Naive thymus-derived CD4-positive, alpha-beta T cell (primary cell): Measurements from ENCODE around the gene CLSTN1. TPM values are rescaled to one million over a fixed set of nuclear protein-coding genes. Genes with fewer than 3 reads are reported as not detected.

Experiments
- ATAC-seq: fragments of 150-1000 bp; cut with Tn5 transposase; 2 replicates; pipeline ENCODE4 v1.10.0; 2021; ENCODE audit warnings: mild to moderate bottlenecking, moderate library complexity
- CTCF ChIA-PET: fragments of 350-600 bp; sonication (Branson Sonifier 250); formaldehyde crosslinking; loops from one replicate; lab custom pipeline; 2021; ENCODE audit warnings: antibody characterized with exemption; lab: Charles Lee
- POLR2A ChIA-PET: fragments of 350-600 bp; sonication (Branson Sonifier 250); formaldehyde crosslinking; loops from one replicate; lab custom pipeline; 2021; ENCODE audit warnings: antibody characterized with exemption, inconsistent platforms; lab: Charles Lee
- DNase-seq, 9 donors: peaks; one replicate each; pipeline versions ENCODE4 v3.0.0 to v3.0.0-alpha.2; 2020 to 2022; ENCODE audit warnings: mixed read lengths in 1 of 9
- H3K27ac ChIP-seq: one replicate; pipeline ENCODE4 v1.7.0; 2013; ENCODE audit warnings: mild to moderate bottlenecking, low read depth, low read length, moderate library complexity
- H3K27me3 ChIP-seq, 2 donors: one replicate each; pipeline ENCODE4 v1.7.0; 2013; ENCODE audit warnings: low read length in 2 of 2, mild to moderate bottlenecking in 2 of 2, moderate library complexity in 2 of 2; ENCODE audit not compliant: control insufficient read depth in 2 of 2, insufficient read depth in 2 of 2
- H3K36me3 ChIP-seq, 3 experiments: 1 replicate in 2 of 3; 2 replicates in 1 of 3; pipeline ENCODE4 v1.7.0; 2013; ENCODE audit warnings: low read length in 3 of 3, mild to moderate bottlenecking in 3 of 3, moderate library complexity in 1 of 3; ENCODE audit not compliant: insufficient read depth in 3 of 3, control insufficient read depth in 2 of 3
- H3K4me1 ChIP-seq, 2 donors: one replicate each; pipeline ENCODE4 v1.7.0; 2013; ENCODE audit warnings: low read length in 2 of 2, mild to moderate bottlenecking in 2 of 2, moderate library complexity in 1 of 2; ENCODE audit not compliant: control insufficient read depth in 2 of 2, insufficient read depth in 2 of 2
- H3K4me3 ChIP-seq: 2 replicates; pipeline ENCODE4 v1.7.0; 2013; ENCODE audit warnings: mild to moderate bottlenecking, low read length
- H3K9me3 ChIP-seq, 3 experiments: 1 replicate in 2 of 3; 2 replicates in 1 of 3; pipeline ENCODE4 v1.7.0; 2013; ENCODE audit warnings: low read length in 3 of 3; ENCODE audit not compliant: control insufficient read depth in 2 of 3
- H3K27ac Mint-ChIP-seq, 9 donors: one replicate each; pipeline ENCODE4 v1.8.0; 2020 to 2022; ENCODE audit warnings: mixed read lengths in 9 of 9, mild to moderate bottlenecking in 8 of 9, moderate library complexity in 5 of 9, inconsistent platforms in 2 of 9
- H3K27me3 Mint-ChIP-seq, 5 donors: one replicate each; pipeline ENCODE4 v1.8.0; 2021 to 2022; ENCODE audit warnings: mixed read lengths in 5 of 5, mild to moderate bottlenecking in 1 of 5
- H3K36me3 Mint-ChIP-seq, 5 donors: one replicate each; pipeline ENCODE4 v1.8.0; 2020 to 2022; ENCODE audit warnings: mixed read lengths in 5 of 5, mild to moderate bottlenecking in 3 of 5, inconsistent platforms in 1 of 5
- H3K4me1 Mint-ChIP-seq, 7 donors: one replicate each; pipeline ENCODE4 v1.8.0; 2020 to 2022; ENCODE audit warnings: mixed read lengths in 7 of 7, mild to moderate bottlenecking in 3 of 7, inconsistent platforms in 1 of 7
- H3K4me3 Mint-ChIP-seq, 10 donors: one replicate each; pipeline ENCODE4 v1.8.0; 2020 to 2022; ENCODE audit warnings: mild to moderate bottlenecking in 10 of 10, mixed read lengths in 10 of 10, moderate library complexity in 6 of 10, inconsistent platforms in 2 of 10
- H3K9me3 Mint-ChIP-seq, 11 donors: one replicate each; pipeline ENCODE4 v1.8.0; 2020 to 2022; ENCODE audit warnings: mixed read lengths in 11 of 11, mild to moderate bottlenecking in 4 of 11, inconsistent platforms in 1 of 11, moderate library complexity in 1 of 11
- intact Hi-C, 2 donors: fragments of 100-400 bp; cut with micrococcal nuclease; formaldehyde crosslinking; loops; one replicate each; pipeline ENCODE4 v1.15.1; 2023
- polyA plus RNA-seq, 2 donors: library from polyadenylated mRNA; unstranded; fragments of 300-500 nt; fragmentation: Illumina TruSeq; gene quantifications; one replicate each; pipeline ENCODE4 v1.2.3, GENCODE V29; 2021
- total RNA-seq, 6 experiments: library from RNA in 5 of 6; stranded (reverse) in 5 of 6; gene quantifications; 1 replicate in 5 of 6; 2 replicates in 1 of 6; pipeline ENCODE4 v1.2.3 and lab custom pipeline; 2021 to 2026

CLSTN1 gene
- total and polyA plus RNA-seq, 7 experiments from 2014 or later = 16.9 to 116 (median 78.3) TPM

GRCh38 chr1:9684801-9685200, 139.0 kb downstream of the CLSTN1 start:
- no peak for ATAC-seq
- H3K4me1 ChIP-seq = peaks cover 46 to 55% of the 10 kb centered on the region in 2 donors
- Mint-ChIP-seq H3K4me1 (peaks cover 30 to 82% (median 59%) of the 10 kb centered on the region in 7 donors), H3K27me3 (no peaks in the 10 kb centered on the region), H3K4me3 (peak overlapping the region in 7 of 10 donors; percentile 16 to 52 (median 42)), H3K27ac (peak overlapping the region in 8 of 9 donors; percentile 17 to 89 (median 53)), H3K9me3 (no peaks in the 10 kb centered on the region), H3K36me3 (peaks cover 0 to 16% (median 5%) of the 10 kb centered on the region in 5 donors)
- POLR2A ChIA-PET = interaction anchor here (0.7 to 9.8 kb wide), 5 partner anchors 17 to 56 kb away, joined by 3 to 120 read pairs (median 4); no protein-coding TSS in a partner anchor
- intact Hi-C loops = loop anchor here in 1 of 2 donors (5.0 kb wide), 1 partner anchor 42 kb away; no protein-coding TSS in a partner anchor
- H3K36me3 ChIP-seq = peaks cover 0 to 19% (median 0%) of the 10 kb centered on the region in 3 experiments
- H3K4me3 ChIP-seq = no peak overlapping the region
- peak overlapping the region; percentile 53 for H3K27ac ChIP-seq
- H3K9me3 ChIP-seq = no peaks in the 10 kb centered on the region
- no peak for DNase-seq
- CTCF ChIA-PET = no interaction called here
- H3K27me3 ChIP-seq = no peaks in the 10 kb centered on the region

GRCh38 chr1:9680828-9681227, 142.9 kb downstream of the CLSTN1 start:
- Mint-ChIP-seq H3K4me3 (peak overlapping the region in 4 of 10 donors; percentile 26 to 53 (median 46)), H3K9me3 (peaks cover 0 to 3% (median 0%) of the 10 kb centered on the region in 11 donors), H3K36me3 (peaks cover 3 to 31% (median 21%) of the 10 kb centered on the region in 5 donors), H3K4me1 (peaks cover 44 to 90% (median 62%) of the 10 kb centered on the region in 7 donors), H3K27me3 (no peaks in the 10 kb centered on the region), H3K27ac (peak overlapping the region in 8 of 9 donors; percentile 13 to 93 (median 66))
- DNase-seq = no peak
- intact Hi-C loops = no loop called here
- ATAC-seq = no peak
- Histone ChIP-seq H3K9me3 (no peaks in the 10 kb centered on the region), H3K27me3 (no peaks in the 10 kb centered on the region), H3K4me3 (no peak overlapping the region), H3K27ac (peak overlapping the region; percentile 51), H3K4me1 (peaks cover 35 to 50% of the 10 kb centered on the region in 2 donors), H3K36me3 (peaks cover 0 to 45% (median 4%) of the 10 kb centered on the region in 3 experiments)
- ChIA-PET POLR2A (interaction anchor here (0.6 to 3.7 kb wide), 8 partner anchors 16 to 1517 kb away, joined by 3 to 19 read pairs (median 4); no protein-coding TSS in a partner anchor), CTCF (interaction anchor here (0.8 to 1.3 kb wide), 2 partner anchors 27 to 64 kb away, joined by 3 to 6 read pairs; no protein-coding TSS in a partner anchor)

- ChIA-PET CTCF (interaction anchor here (0.8 kb wide), 2 partner anchors 33 to 50 kb away, joined by 3 read pairs; no protein-coding TSS in a partner anchor), POLR2A (interaction anchor here (0.7 to 3.7 kb wide), 5 partner anchors 20 to 50 kb away, joined by 3 to 19 read pairs (median 3); no protein-coding TSS in a partner anchor)
- intact Hi-C loops = no loop called here
- H3K4me3 Mint-ChIP-seq = peak overlapping the region in 3 of 10 donors; percentile 22 to 46 (median 26)
- H3K27ac Mint-ChIP-seq = peak overlapping the region in 5 of 9 donors; percentile 13 to 86 (median 65)
- peaks cover 41 to 89% (median 58%) of the 10 kb centered on the region in 7 donors for H3K4me1 Mint-ChIP-seq
- H3K4me3 ChIP-seq = no peak overlapping the region
- peak overlapping the region; percentile 51 for H3K27ac ChIP-seq
- no peaks in the 10 kb centered on the region for H3K27me3 ChIP-seq
- peaks cover 33 to 50% of the 10 kb centered on the region in 2 donors for H3K4me1 ChIP-seq
- peaks cover 0 to 52% (median 4%) of the 10 kb centered on the region in 3 experiments for H3K36me3 ChIP-seq
- ATAC-seq (no peak), DNase-seq (no peak)
- H3K36me3 Mint-ChIP-seq = peaks cover 3 to 31% (median 21%) of the 10 kb centered on the region in 5 donors
- peaks cover 0 to 3% (median 0%) of the 10 kb centered on the region in 11 donors for H3K9me3 Mint-ChIP-seq
- H3K9me3 ChIP-seq = no peaks in the 10 kb centered on the region
- no peaks in the 10 kb centered on the region for H3K27me3 Mint-ChIP-seq
Observed at GRCh38 chr1:9680091-9680490, 143.7 kb downstream of the CLSTN1 start.

Other genes starting within 250 kb of the CLSTN1 start
- gene TMEM201, start 235.1 kb downstream of the CLSTN1 start, total RNA-seq = 10 to 100 TPM in 3 of 5 experiments, 1 to 10 TPM in 2; 9.0 to 18.5 (median 10.0) TPM
- gene TMEM201, start 235.1 kb downstream of the CLSTN1 start, polyA plus RNA-seq = 1 to 10 TPM; 1.0 to 3.3 TPM
- gene PIK3CD, start 172.2 kb downstream of the CLSTN1 start, total RNA-seq = 100 to 1,000 TPM; 269 to 313 (median 283) TPM
- 100 to 1,000 TPM in 1 of 2 donors, 10 to 100 TPM in 1; 74.9 to 174 TPM for gene PIK3CD, start 172.2 kb downstream of the CLSTN1 start, polyA plus RNA-seq
- gene CTNNBIP1, start 86.3 kb upstream of the CLSTN1 start, total RNA-seq = 10 to 100 TPM in 1 of 5 experiments, 1 to 10 TPM in 4; 6.5 to 17.2 (median 7.4) TPM
- 1 to 10 TPM; 5.3 to 6.5 TPM for gene CTNNBIP1, start 86.3 kb upstream of the CLSTN1 start, polyA plus RNA-seq
- 10 to 100 TPM; 18.0 to 35.1 (median 31.0) TPM for gene LZIC, start 119.4 kb upstream of the CLSTN1 start, total RNA-seq
- 10 to 100 TPM; 39.1 to 44.0 TPM for gene LZIC, start 119.4 kb upstream of the CLSTN1 start, polyA plus RNA-seq
- gene NMNAT1, start 119.5 kb upstream of the CLSTN1 start, total RNA-seq = 1 to 10 TPM; 2.7 to 8.3 (median 7.5) TPM
- gene NMNAT1, start 119.5 kb upstream of the CLSTN1 start, polyA plus RNA-seq = 1 to 10 TPM; 5.5 to 9.5 TPM
- 10 to 100 TPM in 1 of 5 experiments, 1 to 10 TPM in 1, not detected in 3; 2.2 to 18.4 TPM for gene RBP7, start 173.3 kb upstream of the CLSTN1 start, total RNA-seq
- gene RBP7, start 173.3 kb upstream of the CLSTN1 start, polyA plus RNA-seq = not detected
- 10 to 100 TPM; 37.9 to 48.3 (median 39.3) TPM for gene UBE4B, start 209.0 kb upstream of the CLSTN1 start, total RNA-seq
- gene UBE4B, start 209.0 kb upstream of the CLSTN1 start, polyA plus RNA-seq = 10 to 100 TPM in 1 of 2 donors, 1 to 10 TPM in 1; 7.5 to 10.8 TPM